GM19452 (cell line): ENCODE measurements around the gene INSYN2A.

ENCODE experiments used
- ATAC-seq: cut with Tn5 transposase; IDR thresholded peaks from one replicate; pipeline ENCODE4 v1.9.1; 2021; ENCODE audit not compliant: unreplicated experiment

Gene INSYN2A, protein sequence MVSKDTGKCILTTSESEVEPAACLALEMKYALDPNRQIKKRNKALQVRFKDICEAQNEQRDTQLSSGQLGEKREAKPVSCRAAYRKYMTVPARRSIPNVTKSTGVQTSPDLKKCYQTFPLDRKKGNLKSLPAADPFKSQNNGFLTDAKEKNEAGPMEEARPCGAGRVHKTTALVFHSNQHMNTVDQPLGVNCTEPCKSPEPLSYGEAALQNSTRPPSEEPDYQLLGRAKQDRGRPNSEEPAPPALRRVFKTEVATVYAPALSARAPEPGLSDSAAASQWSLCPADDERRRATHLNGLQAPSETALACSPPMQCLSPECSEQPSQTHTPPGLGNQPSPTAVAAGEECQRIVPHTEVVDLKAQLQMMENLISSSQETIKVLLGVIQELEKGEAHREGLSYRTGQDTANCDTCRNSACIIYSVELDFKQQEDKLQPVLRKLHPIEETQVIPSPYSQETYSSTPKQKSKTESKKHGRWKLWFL

DNA sequence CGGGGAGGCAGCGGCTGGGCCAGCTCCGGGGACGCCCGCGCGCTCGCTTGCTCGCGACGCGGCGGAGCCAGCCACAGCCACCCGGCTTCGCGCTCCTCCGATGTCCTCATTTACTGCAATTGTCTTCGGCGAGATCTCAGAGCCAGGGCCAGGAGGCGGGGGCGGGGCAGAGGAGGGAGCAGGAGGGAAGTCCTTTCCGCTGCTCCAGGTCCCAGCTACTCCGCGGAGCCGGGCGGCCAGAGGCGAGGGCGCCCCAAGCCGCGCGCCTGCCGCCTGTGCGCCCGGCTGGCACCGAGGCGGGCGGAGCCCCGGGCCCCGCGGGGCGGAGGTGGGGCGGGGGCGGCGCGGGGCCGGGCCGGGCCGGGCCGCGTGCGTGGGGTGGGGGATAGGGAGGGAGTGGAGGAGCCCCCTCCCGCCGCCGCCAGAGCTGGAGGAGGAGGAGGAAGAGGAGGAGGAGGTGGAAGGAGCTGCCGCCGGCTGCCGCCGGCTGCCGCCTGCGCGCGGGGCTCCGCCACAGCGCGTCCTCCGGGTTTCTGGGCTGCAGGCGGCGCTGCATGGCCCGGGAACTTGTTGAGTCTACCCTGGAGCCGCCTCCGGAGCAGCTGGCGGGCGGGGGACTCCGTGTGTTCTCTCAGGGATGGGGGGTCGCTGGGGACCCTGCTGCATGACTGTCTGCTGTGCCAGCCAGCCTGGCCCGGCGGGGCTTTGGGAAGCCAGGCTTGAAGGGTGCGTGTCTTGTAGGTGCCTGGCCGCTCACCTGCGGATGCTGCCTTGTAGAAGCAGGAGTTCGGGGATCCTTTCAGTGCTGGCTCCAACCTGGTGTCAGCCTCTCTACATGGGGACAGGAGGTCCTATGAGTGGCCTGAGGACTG lies at the start of gene INSYN2A:
INSYN2A (minus strand) TSS at position 310 of the 872 bp plus-strand sequence. CDS start 20,196 bp downstream, outside the sequence.
- no peak for ATAC-seq

DNA sequence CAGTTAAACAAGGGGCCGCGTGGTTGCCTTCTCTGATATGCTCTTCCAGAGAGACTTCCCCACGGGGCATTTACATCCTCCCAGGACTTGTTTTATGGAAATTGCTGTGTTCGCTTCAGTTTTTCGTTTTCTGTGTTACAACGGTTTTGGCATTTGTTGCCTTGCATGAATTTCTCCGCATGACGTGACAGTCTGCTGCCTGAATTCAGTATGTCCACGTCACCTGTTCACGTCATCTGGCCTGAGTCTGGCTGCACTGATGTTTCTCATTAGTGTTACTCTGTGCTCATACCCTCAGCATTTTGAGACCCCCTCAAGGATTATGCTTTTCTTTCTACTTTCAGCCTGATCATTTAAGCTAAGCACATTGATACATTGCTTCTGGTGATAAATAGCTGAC lies 49.1 kb upstream of the INSYN2A start:
- ATAC-seq = no peak

DNA sequence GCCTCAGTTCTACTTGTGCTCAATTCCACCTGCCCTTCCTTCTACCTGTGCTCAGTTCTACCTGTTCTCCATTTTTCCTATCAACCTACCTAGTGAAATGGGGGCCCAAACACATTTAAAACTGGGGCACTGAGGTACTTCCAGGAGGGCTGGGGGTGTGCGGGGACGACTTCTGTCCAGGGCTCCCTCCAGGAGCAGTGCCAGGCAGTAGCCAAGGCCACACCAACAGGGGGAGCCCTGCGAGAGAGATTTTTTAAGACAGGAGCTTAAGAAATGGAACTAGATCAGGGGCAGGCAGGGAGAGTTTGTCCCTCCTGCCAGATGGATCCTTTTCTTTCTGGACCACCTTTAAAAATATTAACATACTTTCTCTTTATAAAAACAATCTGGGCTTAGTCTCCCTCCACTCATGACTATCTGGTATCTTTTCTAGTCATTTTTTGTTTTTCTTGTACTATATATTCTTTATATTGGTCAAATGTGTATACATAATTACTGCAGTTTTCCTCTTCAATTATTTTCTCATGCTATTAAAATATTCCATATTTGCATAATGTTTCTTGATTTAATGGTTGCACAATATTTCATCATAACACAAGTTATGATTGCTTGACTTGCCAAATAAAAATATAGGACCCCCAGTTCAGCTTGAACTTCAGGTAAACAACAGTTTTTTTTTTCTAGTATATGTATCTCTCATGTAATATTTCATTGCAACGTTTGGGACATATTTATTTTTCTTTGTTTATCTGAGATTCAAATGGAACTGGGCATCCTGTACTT lies 47.3 kb upstream of the INSYN2A start:
- ATAC-seq = no peak

DNA sequence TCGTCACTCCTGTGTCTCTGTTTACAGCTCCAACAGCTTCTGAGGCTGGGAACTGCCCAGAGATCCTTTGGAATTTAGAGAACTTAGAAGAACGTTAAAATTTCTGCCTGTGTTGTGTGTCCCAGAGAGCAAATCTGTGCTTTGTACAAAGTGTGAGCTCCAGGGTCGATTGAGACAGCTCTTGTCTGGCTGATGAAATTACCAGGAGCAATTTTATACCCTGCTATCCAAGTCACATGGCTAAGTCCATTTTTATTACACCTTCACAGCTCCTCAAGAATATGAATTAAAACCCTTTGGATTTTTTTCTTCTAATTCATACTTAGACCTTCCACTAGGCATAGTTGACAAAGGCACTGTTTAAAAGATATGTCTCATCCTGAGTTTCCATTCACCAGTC lies 46.5 kb upstream of the INSYN2A start:
- no peak for ATAC-seq

DNA sequence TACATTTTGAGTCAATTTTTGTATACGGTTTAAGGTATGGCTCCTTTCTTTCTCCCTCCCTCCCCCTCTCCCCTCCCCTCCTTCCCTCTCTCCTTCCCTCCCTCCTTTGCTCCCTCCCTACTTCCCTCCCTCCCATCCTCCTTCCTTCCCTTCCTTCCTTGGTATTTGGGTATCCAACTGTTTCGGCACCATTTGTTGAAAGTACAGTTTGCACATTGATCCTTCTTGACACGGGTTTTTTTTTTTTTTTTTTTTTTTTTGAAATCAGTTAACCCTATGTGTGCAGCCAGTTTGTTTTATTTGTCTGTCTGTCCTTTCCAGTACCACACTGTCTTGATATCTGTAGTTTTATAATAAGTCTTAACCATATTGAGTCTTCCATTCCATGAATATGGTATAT lies 39.9 kb upstream of the INSYN2A start:
- ATAC-seq = no peak

DNA sequence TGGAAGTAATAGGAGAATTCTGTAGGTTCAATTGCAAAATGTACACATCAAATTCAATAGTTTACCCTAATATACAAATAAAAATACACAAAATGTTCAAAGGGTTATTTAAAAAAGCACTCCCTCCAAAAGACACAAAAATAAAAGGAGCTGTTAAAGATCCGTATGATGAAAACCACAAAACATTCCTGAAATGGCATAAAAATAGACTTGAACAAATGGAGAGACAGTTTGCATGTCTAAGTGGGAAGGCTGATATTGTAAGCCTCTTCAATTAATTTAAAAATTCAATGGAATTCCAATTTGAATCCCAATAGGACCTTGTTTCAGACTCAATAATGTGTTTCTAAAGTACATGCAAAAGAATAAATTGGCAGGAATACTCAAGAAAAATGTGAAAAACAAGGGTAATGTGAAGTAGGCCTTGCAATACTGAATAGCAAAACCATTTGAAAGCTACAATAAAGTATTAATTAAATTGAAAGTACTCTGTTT lies 38.0 kb upstream of the INSYN2A start:
- ATAC-seq = no peak

DNA sequence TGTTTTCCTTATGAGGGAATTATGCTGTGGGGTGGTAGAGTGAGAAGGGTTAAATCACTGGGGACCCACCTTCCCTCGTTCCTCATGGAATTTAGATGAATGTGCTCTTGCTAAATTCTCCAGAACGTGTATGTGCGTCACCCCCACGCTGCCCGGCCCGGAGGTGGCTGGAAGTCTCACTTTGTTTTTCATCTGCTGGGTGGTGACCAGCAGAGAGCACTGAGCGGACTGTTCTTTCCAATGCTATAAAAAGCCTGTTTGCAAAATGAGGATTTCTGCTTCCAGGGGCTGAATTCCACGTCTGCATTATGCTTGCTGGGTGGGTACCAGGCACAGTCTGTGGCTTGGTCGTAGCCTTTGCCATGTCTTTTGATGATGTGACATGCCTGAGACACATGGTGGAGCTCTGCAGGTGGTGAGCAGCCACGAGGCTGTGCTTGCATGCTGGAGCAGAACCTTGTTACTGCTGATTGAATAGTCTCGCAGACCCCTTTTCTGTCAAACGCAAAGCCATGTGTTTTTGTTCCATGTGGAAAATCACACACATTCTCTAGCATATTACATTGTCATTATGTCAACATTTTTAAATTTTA lies 31.9 kb upstream of the INSYN2A start:
- no peak for ATAC-seq

DNA sequence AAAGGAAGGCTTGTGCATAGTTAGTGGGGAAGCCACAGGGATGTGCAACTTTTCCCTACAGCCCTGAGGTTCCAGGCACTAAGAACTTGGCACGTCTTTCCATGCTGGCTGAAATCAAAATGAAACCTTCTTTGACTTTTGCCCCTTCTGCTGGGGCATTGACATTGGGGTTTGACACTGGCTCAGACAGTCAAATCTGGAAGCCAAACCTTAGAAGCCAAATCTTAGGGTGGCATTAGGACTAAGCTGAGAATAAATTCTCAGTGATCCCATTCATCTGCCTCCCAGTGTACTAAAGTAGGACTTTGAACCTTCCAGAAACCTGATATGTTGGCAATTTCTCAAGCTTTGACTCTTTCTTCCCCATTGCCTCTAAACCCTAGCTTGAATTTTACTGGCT lies 31.3 kb upstream of the INSYN2A start:
- no peak for ATAC-seq

DNA sequence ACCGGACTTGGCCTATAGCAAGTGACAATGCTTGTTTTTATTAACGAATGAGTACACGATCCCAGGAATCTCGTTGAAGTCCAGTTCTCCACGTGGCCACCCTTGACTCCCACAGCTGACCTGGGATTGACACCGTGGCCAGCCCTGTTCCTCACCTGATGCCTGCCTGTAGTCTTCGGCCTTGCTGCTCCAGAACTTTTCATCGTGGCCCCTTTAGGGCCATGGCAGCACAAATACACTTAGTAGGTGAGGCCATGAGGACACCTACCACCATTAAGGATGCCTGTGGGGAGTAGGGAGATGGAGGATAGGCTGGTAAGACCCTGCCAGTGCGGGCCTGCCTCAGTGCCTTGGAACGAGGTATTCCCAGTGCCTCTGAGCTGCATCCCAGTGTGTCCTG lies 30.6 kb upstream of the INSYN2A start:
- no peak for ATAC-seq

DNA sequence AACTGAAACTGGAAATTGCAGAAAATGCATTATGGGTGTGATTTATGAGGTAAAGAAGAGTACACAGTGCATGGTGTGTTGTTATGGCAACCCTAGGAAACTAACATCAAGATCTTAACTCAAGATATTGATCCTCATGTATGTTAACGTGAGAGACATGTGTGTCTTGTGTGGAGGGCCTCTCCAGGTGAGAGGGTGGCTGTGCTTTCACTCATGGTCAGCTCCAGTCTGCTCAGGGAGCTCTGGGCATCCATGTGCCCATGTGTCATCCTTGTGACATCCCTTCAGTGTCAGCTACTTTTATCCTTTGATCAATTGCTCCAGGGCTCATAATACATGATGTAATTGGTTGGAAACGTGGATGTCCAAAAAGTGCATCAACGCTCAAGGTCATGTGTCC lies 24.9 kb upstream of the INSYN2A start:
- ATAC-seq = no peak

DNA sequence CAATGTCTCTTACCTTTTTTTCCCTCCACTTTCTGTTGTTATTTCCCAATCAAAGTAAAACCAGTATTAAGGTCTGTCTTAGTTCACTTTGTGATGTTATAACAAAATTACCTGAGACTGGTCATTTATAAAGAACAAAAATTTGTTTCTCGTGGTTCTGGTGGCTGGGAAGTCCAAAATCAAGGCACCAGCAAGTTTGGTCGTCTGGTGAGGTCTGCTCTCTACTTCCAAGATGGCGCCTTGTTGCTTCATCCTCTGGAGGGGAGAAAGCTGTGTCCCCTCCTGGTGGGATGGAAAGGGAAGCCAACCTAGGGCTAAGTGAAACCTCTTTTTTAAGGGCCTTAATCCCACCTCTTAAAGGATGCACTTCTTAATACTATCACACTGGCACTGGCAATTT lies 22.3 kb upstream of the INSYN2A start:
- ATAC-seq = no peak

DNA sequence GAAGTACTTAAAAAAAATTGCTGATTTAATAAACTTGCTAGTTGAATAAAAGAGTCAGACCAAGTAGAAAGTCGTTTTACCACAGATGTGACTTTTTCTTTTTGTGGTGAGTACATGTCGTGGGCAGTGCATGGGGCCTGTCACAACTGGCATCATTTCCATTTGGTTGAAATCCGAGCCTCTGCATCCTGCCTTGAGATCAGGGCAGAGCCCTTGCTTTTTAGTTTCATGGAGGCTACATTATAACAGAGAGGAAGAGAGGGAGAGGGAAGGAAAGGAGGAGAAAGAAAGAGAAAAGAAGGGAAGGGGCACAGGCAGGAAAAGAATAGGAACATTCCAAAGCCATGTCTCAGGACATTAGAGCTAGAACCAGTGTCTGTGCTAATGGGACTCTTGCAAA lies 20.4 kb upstream of the INSYN2A start:
- ATAC-seq = no peak

DNA sequence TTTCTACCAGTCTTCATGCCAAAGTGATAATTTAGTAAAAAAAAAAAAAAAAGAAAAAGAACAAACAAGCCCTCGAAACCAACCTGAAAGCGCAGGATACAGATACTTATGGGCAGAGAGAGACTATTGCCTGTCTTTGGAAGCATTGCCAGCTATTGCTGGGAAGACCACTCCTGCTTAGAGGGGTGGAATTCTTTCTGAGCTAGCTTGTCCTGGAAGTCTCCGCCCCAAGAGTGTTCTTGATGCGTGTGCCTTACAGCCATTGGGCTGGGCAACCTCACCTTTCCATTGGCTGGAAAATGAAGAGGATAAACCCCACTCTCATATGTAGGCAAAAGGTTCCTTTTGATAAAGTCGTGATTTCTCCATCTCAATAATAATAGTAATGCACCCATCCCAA lies 19.9 kb upstream of the INSYN2A start:
- no peak for ATAC-seq

DNA sequence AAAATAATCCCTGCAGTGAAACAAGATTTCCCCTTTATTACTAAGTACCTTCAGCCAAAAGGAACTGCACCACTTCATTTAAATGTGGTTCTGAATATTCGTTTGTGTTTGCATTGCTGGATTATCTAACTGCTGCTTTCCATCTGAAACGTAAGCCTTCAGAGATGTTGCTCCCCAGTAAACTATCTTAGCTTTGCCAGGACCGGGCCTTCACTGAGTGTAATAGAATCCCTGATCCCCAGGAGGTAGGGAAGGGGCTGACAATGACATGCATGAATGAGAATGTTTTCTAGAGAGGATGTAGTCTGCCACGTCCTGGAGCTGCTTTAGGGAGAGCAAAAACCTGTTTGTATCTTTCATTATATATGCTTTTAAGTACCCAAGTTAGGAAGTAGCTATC lies 19.5 kb upstream of the INSYN2A start:
- no peak for ATAC-seq

DNA sequence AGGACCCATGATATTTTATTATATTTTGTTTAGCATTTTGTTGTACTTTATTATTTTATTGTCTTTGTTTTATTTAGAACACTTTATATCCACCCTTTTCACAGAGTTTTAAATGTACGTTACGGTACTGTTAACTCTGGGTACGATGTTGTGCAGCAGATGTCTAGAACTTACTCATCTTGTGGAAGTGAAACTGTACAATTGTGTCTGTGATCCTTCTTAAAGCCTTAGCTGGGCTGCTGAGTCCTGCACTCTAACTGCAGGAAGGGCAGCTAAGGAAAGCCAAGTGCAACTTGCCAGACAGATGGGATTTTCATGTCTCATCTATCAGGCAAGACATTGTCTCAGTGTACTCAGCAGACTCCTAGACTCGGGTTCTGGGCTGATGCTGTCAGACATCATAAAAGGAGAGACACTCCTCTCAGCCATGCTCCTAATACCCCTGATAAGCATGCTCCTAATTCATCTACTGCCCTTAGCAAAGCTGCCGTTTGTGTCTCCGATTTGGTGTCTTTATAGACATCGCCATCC lies 14.6 kb upstream of the INSYN2A start:
- ATAC-seq = no peak

DNA sequence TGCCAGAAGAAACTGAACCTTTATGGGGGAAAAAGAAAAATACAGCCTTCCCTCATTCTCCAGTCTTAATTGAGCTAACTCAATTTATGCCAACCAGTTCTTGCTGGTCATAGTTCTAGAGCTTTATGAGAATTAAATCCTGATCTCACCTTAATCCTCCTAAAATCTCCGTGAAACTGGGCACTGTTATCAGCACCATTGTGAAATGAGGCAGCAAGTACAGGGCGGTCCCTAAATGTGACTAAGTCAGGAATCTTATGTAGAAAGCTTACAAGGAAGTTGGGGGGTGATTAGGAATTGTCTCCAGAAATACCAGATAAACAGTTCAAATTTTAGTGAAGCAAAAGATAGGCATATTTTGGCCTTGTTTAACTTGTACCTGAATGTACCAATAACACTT lies 10.7 kb upstream of the INSYN2A start:
- no peak for ATAC-seq

DNA sequence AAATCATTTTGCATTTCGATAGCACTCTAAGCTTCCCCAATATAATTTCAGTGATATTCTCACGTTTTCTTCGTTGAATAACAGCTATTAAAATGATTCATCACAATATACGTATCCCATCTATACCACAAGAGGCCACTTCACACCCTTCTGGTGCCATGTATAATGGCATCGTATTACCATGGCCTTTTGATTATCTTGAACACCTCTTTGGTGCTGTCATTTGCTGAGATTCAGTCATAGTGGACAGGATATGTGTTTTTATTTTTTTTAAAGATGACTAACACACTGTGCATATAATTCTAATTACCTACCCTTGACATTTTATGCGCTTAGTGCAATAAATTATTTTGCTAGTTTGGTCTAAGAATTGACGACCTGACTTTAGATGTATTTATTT lies 6.7 kb upstream of the INSYN2A start:
- ATAC-seq = no peak

DNA sequence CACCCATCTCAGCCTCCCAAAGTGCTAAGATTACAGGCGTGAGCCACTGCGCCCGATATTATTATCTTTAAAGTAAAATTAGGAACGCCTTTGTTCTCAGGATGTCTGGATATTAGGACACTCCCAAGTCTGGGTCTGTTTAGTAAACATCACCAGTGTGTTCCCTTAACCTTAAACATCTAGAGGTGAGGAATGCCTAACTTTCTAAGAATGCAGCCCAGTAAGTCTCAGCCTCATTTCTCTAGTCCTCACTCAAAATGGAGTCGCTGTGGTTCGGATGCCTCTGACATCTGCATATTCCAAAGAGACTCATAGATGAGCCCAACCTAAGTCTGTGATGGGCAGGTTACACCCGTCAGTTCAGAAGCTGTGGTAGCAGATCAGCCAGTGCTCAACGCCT lies 4.3 kb upstream of the INSYN2A start:
- ATAC-seq = no peak

DNA sequence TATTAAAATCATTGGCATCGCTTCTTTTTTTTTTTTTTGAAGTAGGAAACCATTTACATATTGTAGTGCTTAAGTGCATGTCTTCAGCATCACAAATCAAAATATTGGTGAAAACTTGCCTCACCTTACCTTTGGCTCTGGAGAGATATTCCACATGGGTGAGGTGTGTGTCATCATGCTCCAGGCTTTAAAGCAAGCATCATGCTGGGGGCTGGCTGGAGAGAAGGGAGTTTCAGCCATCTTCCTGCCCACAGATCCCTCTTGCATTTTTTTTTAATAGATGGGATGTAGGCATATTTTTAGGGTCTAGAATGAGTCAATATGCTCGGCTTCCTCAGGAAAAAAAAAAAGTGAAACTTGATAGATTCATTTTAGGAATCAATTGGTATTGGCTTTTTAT lies 2.3 kb upstream of the INSYN2A start:
- ATAC-seq = no peak

DNA sequence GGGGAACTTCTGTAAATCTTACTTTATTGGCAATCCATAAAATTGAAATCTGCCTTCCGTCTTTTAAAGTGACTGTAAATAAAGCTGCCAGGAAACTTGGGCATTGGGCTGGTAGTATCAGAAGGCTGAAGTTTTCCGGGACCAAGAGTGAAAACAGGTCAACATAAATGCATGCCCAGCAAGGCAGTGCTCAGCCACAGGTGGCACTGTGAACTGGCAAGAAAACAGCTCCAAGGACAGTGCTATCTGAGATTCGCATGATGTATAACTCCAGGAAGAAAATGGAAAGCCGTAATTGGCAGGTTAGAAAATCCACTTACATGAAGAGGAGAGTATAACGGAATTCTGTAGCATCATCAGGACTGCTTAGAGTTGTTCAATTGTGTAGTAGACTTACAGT lies 1.9 kb upstream of the INSYN2A start:
- ATAC-seq = no peak

DNA sequence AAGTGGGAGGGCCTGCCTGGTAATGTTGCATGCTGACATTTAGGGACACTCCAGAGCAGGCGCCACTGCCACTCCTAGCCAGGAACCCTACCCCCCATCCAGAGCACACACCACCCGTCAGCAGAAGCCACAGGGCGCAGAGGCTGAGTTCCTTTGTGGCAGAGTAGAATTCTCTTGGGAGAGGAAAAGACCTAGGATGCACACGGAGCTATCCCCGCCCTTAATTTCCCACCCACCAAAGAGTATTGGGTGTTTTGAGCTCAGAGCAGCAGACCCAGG lies 702 bp upstream of the INSYN2A start:
- ATAC-seq = no peak
